WTC11 (cell line): ENCODE measurements around the gene TMC3.

ENCODE experiments used
- CTCF ChIP-seq: fragments of 200-600 bp; IDR thresholded peaks from 2 replicates; pipeline ENCODE4 v1.8.0; 2022; ENCODE audit warnings: antibody characterized with exemption
- MAX ChIP-seq: sonication (generic); formaldehyde crosslinking; IDR thresholded peaks from 2 replicates; pipeline ENCODE4 v1.8.0; 2022; ENCODE audit warnings: mild to moderate bottlenecking, missing genetic modification reagents
- SP1 ChIP-seq: sonication (generic); formaldehyde crosslinking; conservative IDR thresholded peaks from 2 replicates; pipeline ENCODE4 v1.8.1; 2022; ENCODE audit warnings: missing genetic modification reagents
- ZNF416 ChIP-seq: fragments of 250-450 bp; sonication (Bioruptor Pico); IDR thresholded peaks from 2 replicates; pipeline ENCODE4 v1.9.0; 2021; ENCODE audit warnings: mild to moderate bottlenecking, inconsistent platforms
- ZNF423 ChIP-seq: fragments of 250-450 bp; sonication (Bioruptor Pico); IDR thresholded peaks from 2 replicates; pipeline ENCODE4 v2.1.2; 2022; ENCODE audit warnings: mild to moderate bottlenecking, moderate library complexity
- TF ChIP-seq, protein P1 (sequence below): sonication (generic); formaldehyde crosslinking; IDR thresholded peaks from 2 replicates; pipeline ENCODE4 v1.8.0; 2023; ENCODE audit warnings: missing genetic modification reagents
- TF ChIP-seq, protein P2 (sequence below): sonication (generic); formaldehyde crosslinking; IDR thresholded peaks from 2 replicates; pipeline ENCODE4 v1.8.0; 2022; ENCODE audit warnings: mild to moderate bottlenecking, missing genetic modification reagents
- TF ChIP-seq, protein P3 (sequence below): sonication (generic); formaldehyde crosslinking; IDR thresholded peaks from 2 replicates; pipeline ENCODE4 v1.8.0; 2022; ENCODE audit warnings: mild to moderate bottlenecking, missing genetic modification reagents

- TF ChIP-seq ZNF423 (CRISPR knock-in tag), result no peak
- TF ChIP-seq SP1 (CRISPR knock-in tag), result no peak
- TF ChIP-seq CTCF, result no peak
- no peak for TF ChIP-seq ZNF416 (CRISPR knock-in tag)
- TF ChIP-seq MAX, result no peak
- TF ChIP-seq, protein P1, sequence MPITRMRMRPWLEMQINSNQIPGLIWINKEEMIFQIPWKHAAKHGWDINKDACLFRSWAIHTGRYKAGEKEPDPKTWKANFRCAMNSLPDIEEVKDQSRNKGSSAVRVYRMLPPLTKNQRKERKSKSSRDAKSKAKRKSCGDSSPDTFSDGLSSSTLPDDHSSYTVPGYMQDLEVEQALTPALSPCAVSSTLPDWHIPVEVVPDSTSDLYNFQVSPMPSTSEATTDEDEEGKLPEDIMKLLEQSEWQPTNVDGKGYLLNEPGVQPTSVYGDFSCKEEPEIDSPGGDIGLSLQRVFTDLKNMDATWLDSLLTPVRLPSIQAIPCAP, result no peak
- TF ChIP-seq, protein P2, sequence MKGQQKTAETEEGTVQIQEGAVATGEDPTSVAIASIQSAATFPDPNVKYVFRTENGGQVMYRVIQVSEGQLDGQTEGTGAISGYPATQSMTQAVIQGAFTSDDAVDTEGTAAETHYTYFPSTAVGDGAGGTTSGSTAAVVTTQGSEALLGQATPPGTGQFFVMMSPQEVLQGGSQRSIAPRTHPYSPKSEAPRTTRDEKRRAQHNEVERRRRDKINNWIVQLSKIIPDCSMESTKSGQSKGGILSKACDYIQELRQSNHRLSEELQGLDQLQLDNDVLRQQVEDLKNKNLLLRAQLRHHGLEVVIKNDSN (CRISPR knock-in tag), result no peak
- TF ChIP-seq, protein P3, sequence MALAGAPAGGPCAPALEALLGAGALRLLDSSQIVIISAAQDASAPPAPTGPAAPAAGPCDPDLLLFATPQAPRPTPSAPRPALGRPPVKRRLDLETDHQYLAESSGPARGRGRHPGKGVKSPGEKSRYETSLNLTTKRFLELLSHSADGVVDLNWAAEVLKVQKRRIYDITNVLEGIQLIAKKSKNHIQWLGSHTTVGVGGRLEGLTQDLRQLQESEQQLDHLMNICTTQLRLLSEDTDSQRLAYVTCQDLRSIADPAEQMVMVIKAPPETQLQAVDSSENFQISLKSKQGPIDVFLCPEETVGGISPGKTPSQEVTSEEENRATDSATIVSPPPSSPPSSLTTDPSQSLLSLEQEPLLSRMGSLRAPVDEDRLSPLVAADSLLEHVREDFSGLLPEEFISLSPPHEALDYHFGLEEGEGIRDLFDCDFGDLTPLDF (CRISPR knock-in tag), result no peak
Observed at GRCh38 chr15:81410318-81410753, 36.3 kb upstream of the TMC3 start.
